Upper lobe of left lung (tissue), 4 donors: ENCODE measurements around the gene POLR2I.

ENCODE experiments used
- CTCF ChIP-seq, 6 experiments: fragments of 450-650 bp in 4 of 6; fragments of 200-600 bp in 2 of 6; sonication (generic) in 2 of 6; IDR thresholded peaks; one replicate each; pipeline ENCODE4 v1.5.1; 2016 to 2019; ENCODE audit warnings: antibody characterized with exemption in 6 of 6
- EP300 ChIP-seq, 4 donors: sonication (generic); formaldehyde crosslinking; IDR thresholded peaks; one replicate each; pipeline ENCODE4 v1.5.1; 2017; ENCODE audit warnings: antibody characterized with exemption in 4 of 4, control low read depth in 2 of 4
- POLR2A ChIP-seq, 4 donors: fragments of 450-650 bp; IDR thresholded peaks; one replicate each; pipeline ENCODE4 v1.5.1; 2016 to 2017; ENCODE audit warnings: antibody characterized with exemption in 4 of 4, mild to moderate bottlenecking in 2 of 4
- POLR2AphosphoS5 ChIP-seq, 2 donors: sonication (generic); formaldehyde crosslinking; IDR thresholded peaks; one replicate each; pipeline ENCODE4 v1.5.1; 2017; ENCODE audit warnings: antibody characterized with exemption in 2 of 2

GRCh38 chr19:36101550-36102327, 12.9 kb downstream of the POLR2I start:
- TF ChIP-seq CTCF (IDR thresholded peaks at IDR 0.05) (no peak), POLR2A (IDR thresholded peaks at IDR 0.05) (no peak), POLR2AphosphoS5 (IDR thresholded peaks at IDR 0.05) (no peak), EP300 (IDR thresholded peaks at IDR 0.05) (no peak)
